HG02885 (cell line): ENCODE measurements around the gene RC3H2.
"Not testable (repeated sequence)": the region's sequence is repeated elsewhere in the genome, so short reads cannot be mapped to it uniquely, and the experiment has no call there.

Experiments
- ATAC-seq: cut with Tn5 transposase; IDR thresholded peaks from one replicate; pipeline ENCODE4 v1.9.1; 2021; ENCODE audit warnings: mild to moderate bottlenecking; ENCODE audit not compliant: unreplicated experiment, poor library complexity

The RC3H2 gene

GRCh38 chr9:122814545-122814944, 90.6 kb downstream of the RC3H2 start:
- ATAC-seq, result no peak

- no peak for ATAC-seq
These were observed 92.4 kb downstream of the RC3H2 start for GRCh38 chr9:122812736-122813135.

- ATAC-seq, result peak; percentile 81
These were observed 94.7 kb downstream of the RC3H2 start for GRCh38 chr9:122810306-122810946.

- not testable (repeated sequence) for ATAC-seq
These were observed 95.9 kb downstream of the RC3H2 start for GRCh38 chr9:122809261-122809660.

GRCh38 chr9:122808141-122808540, 97.0 kb downstream of the RC3H2 start:
- no peak for ATAC-seq

- no peak for ATAC-seq
These were observed 97.8 kb downstream of the RC3H2 start for GRCh38 chr9:122807271-122807900.

- no peak for ATAC-seq
These were observed 98.5 kb downstream of the RC3H2 start for GRCh38 chr9:122806661-122807060.

GRCh38 chr9:122800066-122801060, 104.8 kb downstream of the RC3H2 start, which contains the start of gene OR1K1:
Gene OR1K1 (plus strand): TSS chr9:122800123. CDS start chr9:122800123, 0 bp downstream.
- ATAC-seq, result no peak

GRCh38 chr9:122797316-122798063, 107.7 kb downstream of the RC3H2 start:
- ATAC-seq, result no peak
